GM19238 (cell line): ENCODE results near the gene PPP6R1.

Experiments
- DNase-seq: peaks from one replicate; pipeline ENCODE4 v3.0.0; 2011; ENCODE audit warnings: low spot score; ENCODE audit not compliant: insufficient read length

The PPP6R1 gene

DNA sequence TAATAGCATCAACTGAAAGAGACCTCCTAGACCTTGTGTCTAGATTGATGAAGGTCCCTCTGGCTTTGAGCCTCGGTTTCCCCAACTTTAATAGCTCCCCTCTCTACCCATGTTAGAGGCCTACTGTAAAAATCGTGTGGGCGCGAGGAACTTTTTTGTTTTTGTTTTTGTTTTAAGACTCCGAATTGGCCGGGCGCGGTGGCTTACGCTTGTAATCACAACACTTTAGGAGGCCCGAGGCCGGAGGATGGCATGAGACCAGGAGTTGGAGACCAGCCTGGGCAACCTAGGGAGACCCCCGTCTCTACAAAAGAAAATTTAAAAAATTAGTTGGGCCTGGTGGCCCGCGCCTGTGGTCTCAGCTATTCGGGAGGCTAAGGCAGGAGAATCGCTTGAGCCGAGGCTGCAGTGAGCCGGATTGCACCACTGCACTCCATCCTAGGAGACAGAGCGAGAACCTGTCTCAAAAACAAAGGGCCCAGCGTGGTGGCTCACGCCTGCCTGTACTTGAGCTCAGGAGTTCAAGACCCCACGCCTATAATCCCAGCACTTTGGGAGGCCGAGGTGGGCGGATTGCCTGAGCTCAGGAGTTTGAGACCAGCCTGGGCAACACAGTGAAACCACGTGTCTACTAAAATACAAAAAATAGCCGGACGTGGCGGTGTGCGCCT lies 858 bp upstream of the PPP6R1 start:
- no peak for DNase-seq

- DNase-seq, result peak; percentile 51
These were observed 365 bp downstream of the PPP6R1 start for GRCh38 chr19:55258476-55258827.

GRCh38 chr19:55257461-55258420 lies 1.1 kb downstream of the PPP6R1 start:
- DNase-seq, result no peak

GRCh38 chr19:55256562-55257460 lies 2.0 kb downstream of the PPP6R1 start:
- DNase-seq, result no peak

DNA sequence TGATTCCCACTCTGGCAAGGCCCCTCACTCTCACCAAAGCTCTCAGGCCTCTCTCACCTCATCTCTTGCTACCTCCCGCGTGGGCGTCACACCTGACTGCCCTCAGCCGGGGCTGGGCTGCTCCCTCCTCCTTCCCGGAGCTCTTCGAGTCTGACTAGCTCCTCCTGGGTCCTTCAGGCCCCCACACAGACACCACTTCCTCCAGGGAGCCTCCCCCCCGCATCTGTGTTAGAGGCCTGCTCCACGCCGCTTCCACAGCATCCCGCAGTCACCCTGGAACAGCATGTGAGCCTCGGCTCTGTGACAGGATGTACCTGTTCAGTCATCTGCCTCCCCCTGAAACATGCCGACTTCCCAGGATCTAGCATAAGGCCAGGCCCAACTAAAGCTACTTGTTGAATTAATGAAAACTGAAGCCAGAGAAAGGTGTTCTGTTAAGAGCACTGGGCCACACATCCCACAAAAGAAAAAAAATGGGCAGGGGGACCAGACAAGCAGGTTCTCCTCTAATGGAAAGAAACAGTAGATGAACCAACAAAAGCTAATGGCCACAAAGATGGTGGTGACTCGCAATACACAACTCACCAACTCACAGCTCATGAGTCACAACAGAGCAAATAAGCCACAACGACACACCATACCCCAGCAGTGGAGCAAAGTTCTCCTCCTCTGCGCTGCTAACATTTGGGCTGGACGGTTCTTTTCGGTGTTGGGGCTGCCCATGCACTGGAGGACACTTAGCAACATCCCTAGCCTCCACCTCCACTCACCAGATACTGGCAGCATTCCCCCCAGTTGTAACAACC lies 3.0 kb downstream of the PPP6R1 start:
- DNase-seq, result peak; percentile 60

DNA sequence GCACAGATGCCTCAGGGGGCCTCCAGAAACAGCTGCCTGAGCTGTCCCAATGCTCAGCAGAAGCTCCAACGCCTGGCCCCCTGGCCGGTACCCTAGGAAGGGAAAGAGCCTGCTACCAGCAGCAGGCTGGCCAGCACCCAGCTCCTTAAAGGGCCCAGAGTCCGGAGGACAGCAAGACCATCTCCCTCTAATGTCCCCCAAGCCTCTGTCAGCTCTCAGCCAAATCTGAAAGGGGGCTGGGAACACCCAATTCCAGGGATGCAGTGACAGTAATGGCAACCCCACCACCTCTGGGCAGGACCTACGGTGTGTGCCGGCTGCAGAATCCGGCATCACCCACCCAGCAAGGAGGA lies 4.2 kb downstream of the PPP6R1 start:
- DNase-seq, result no peak

- peak; percentile 81 for DNase-seq
These were observed 4.8 kb downstream of the PPP6R1 start for GRCh38 chr19:55253842-55254624.

DNA sequence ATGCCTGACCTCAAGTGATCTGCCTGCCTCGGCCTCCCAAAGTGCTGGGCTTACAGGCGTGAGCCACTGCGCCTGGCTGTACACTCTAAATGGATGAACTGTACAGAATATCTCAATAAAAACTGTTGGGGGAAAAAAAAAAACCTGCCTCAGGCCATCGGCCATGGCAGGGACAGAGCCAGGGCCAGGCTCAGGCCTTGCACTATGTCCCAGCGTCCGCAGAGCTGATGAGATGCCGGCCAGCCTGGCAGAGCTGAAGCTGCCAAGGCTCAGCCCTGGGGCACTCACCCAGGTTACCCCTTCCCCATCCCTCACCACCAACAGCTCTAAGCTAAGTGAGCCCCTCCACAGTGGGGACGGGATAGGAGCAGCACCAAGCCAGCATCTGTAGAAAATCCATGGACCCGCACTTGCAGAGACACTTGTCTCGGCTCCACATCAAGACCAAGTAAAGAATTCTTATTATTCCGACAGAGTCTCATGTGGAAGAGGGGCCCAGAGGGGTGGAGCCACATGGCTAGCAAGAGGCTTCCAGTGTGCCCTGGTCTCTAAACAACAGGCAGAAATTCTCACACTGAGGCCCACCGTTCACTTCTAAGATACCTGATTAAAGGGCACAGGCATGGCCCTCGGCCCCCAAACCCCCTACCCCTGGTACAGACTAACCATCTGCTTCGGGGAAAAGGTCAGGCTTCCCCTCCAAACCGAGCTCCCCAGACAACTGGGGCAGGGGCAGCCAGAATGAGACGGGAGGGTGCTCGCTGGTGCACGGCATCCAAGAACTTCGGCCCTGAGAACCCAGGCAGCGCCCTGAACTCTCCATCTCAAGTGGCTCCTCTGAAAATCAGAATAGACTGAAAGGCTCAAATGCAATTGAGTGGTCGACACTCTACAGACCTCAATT lies 5.8 kb downstream of the PPP6R1 start:
- no peak for DNase-seq

DNA sequence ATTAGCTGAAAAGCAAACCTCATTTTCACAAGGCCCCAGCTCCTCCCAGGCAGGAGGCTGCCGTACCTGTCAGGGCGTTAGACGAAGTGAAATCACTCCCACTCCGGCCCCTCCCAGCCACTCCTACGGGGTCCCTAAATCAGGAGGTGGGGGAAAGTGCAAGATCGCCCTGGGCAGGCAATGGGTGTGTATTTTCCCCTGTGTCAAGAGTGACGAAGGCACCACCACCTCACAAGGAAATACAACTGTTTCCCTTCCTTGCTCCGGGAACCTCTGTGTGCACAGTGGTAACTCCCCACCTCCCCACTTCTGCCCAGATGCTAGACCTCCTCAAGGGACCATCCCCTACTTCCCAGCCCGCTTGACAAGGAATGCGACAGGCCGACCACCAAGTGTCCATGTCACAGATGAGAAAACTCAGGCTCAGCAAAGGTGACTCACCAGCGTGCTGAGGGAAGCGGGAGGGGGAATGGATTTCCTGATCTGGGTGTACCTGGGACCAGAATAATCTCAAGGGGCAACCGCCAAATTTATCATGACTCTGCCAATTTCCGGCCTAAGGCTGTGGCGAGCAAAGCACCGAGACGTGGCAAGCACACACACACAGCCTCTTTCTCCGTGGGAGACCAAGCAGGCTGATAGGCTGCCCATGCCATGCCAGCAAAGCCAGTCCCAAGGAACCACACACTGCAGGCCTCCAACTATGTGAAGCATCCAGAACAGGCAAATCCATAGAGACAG lies 7.3 kb downstream of the PPP6R1 start:
- no peak for DNase-seq

DNA sequence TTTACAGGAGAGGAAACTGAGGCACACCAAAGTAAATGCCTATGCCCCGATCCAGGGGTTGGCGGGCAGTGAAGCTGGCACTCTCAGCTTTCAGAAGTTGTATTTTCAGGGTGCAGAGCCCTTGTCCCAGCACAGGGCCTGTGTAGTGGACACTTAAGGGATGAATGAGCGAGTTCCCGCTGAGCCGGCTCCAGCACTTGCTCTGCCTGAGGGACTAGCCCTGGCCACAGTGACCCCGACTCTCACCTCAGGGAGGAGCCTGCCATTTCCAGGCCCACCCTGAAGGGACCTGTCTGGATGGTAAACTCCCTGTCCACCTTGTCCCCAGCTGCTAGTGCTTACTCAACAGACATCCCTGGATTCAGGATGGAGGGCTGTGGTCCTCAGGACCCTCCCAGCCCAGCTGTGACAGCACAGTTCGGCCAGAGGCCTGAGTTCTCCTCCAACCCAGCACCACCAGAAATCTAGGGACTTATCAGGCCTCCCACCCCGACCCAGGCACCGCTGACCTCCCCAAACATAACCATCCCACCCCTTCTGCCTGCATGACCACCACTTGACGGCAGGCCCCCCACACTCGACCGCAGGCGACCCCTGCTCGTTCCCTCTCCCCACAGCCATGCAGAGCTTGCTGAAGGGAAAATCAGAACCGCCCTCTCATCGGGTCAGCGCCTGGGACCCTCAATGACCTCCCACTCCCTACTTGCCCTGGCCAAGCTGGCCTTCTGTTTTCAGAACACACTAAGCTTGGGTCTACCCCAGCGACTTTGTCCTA lies 8.4 kb downstream of the PPP6R1 start:
- DNase-seq, result no peak

DNA sequence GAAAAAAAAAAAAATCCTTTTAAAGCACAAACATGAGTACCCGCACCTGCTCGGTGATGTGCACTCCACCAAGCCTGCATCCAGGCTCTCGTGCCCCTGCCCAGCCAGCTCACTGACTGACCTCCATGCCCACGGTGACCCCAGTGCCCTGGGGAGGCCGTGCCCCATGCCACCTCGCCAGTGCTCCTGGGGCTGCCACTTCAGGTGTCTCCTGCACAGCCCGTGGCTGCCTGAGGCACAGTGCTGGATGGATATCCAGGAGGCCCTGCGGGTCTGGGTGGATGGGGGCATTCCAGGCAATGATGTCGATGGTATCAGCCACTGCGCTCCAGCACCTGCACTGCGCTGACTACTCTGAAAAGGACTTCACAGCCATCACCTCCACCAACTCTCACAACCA lies 9.0 kb downstream of the PPP6R1 start:
- no peak for DNase-seq

DNA sequence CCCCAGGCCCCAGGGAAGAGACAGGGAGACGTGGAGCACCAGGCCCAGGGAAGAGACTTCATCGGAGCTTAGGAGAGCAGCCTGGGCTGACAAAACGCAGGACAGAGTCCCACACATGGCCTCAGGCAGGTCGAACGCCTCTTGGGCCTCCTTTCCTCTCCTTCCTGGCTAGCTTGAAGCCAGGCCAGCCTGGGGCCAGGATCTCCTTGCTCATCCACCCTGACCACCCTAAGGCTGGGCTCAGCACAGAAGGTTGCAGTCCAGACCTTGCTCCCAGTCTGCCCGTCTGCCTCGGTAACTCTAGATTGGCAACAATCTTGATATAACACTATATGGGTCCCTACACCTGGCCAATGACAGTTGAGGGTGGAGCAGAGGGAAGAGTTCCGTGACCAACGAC lies 10.1 kb downstream of the PPP6R1 start:
- DNase-seq, result no peak

DNA sequence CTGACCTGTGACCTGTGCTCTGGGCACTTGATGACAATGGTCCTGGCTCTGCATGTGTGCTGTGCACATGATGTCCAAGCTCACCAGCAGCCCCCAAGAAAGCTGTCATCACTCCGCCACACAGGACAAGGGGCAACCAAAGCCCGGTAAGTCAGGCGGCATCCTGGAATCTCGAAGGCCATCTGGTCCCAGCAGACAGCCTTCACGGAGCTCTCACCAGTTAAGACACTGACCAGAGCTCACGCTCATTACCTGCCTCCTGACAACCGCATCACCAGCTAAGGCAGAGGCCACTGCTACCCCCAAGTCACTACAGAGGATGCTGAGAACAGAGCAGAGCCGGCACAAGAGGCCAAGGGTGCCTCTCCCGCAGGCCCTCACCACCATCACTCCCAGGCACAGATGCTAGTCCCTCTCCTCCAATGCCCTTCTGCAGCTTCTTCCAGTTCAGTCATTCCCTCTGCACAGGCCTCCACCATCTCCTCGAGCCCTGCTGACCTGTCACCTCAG lies 10.6 kb downstream of the PPP6R1 start:
- DNase-seq, result no peak

DNA sequence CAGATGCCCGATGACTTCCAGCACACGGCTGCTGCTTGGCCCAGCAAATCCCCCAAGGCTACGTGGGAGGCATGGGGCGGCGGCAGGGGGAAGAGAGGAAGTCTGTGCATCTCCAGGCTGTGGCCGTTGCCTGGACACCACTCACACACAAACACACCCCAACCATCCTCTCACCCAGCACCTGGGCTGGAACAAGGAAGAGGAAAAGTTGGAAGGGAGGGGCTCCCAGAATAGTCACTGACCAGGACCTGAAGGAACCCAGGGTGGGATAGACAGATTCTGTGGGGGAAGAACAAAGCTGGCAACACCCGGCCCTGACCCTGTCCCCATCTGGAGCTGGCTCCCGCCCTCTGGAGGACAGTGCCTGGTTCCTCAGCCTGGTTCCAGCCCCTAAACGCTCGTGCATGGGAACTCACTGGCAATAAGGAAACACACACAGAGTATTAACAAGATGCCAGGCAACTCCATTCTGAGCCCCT lies 11.2 kb downstream of the PPP6R1 start:
- DNase-seq, result no peak

DNA sequence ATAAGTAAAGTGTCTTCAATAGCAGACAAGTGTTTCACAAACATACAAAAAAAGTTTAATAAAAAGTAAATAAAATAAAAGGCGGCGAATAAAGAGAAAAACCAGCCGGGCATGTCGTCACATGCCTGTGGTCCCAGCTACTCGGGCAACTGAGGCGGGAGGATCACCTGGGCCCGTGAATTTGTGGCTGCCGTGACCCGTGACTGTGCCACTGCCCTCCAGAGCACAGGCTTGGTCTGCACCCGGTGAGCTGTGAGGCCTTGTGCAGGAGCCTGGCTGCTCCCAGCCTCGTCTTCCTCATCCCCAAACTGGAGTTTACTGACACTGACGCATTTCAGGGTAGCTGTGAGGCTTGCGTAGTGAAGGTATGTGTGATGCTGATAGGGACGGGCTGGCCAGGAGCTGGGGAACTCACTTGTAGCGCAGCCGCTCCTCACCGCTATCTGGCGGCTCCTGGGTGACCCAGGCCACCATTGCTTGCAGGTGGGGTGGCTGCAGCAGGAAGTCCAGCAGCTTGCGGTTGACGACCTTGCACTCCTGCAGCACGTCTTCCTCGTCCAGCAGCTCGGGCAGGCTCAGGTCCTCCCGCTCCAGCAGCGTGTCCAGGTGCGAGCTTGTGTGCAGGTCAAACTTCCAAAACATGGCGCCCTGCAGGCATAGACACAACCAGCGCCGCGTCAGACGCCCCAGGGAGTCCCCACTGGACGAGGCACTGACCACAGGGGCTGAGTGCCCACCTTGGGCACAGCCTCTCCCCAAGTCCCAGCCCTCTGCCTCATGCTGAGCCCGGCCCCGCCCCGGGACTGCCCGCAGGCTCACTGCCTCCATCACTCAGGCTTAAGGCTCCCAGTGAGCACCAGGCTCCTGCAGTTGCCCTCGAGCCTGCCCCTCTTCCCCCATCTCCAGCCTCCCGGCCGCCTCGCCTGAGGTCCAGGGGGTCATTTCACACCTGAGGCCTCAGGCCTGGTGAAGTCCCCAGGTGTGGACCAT lies 12.1 kb downstream of the PPP6R1 start:
- DNase-seq, result no peak

GRCh38 chr19:55245236-55245904 lies 13.4 kb downstream of the PPP6R1 start:
- no peak for DNase-seq
